ENCODE data around the gene SLC4A5.

DNA sequence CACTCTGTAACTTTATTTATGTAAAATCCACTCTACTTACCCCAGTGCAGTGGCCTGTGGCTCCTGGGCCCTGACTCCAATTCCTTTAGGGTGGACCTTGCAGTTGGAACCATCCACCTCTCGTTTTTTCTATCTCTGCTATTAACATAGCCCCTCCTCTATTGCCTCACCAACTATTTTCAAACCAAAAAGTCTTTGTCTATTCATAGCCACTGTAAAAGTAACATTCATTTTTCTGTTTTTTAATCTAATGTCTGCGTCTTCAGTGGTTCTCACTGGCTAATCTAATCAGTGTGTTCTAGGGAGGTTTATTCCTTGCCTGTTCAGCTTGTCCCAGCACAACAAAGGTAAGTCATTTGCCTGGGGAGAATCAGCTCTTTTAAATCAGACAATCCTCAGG lies at the start of gene SLC4A5:
- TF ChIP-seq POLR2A (IDR thresholded peaks at IDR 0.05; ENCODE audit: low read length) (no peak), HOXB13 (CRISPR knock-in tag; IDR thresholded peaks at IDR 0.05; ENCODE audit: low read depth) (no peak), HDAC2 (IDR thresholded peaks at IDR 0.05) (no peak), EP300 (IDR thresholded peaks at IDR 0.05) (no peak), RCOR1 (IDR thresholded peaks at IDR 0.05; ENCODE audit: low read depth, low read length) (no peak), RAD21 (conservative IDR thresholded peaks at IDR 0.05 in 1 of 2, IDR thresholded peaks at IDR 0.05 in 1 of 2) (no peak), CBX8 (IDR thresholded peaks at IDR 0.05) (no peak), POLR2AphosphoS2 (conservative IDR thresholded peaks at IDR 0.05; ENCODE audit: low read length) (no peak), HOXA7 (CRISPR knock-in tag; IDR thresholded peaks at IDR 0.05) (no peak)
- TF ChIP-seq, protein P1, sequence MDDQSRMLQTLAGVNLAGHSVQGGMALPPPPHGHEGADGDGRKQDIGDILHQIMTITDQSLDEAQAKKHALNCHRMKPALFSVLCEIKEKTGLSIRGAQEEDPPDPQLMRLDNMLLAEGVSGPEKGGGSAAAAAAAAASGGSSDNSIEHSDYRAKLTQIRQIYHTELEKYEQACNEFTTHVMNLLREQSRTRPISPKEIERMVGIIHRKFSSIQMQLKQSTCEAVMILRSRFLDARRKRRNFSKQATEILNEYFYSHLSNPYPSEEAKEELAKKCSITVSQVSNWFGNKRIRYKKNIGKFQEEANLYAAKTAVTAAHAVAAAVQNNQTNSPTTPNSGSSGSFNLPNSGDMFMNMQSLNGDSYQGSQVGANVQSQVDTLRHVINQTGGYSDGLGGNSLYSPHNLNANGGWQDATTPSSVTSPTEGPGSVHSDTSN (IDR thresholded peaks at IDR 0.05): no peak
- TF ChIP-seq, protein P2, sequence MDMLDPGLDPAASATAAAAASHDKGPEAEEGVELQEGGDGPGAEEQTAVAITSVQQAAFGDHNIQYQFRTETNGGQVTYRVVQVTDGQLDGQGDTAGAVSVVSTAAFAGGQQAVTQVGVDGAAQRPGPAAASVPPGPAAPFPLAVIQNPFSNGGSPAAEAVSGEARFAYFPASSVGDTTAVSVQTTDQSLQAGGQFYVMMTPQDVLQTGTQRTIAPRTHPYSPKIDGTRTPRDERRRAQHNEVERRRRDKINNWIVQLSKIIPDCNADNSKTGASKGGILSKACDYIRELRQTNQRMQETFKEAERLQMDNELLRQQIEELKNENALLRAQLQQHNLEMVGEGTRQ (IDR thresholded peaks at IDR 0.05): no peak
- TF ChIP-seq, protein P3, sequence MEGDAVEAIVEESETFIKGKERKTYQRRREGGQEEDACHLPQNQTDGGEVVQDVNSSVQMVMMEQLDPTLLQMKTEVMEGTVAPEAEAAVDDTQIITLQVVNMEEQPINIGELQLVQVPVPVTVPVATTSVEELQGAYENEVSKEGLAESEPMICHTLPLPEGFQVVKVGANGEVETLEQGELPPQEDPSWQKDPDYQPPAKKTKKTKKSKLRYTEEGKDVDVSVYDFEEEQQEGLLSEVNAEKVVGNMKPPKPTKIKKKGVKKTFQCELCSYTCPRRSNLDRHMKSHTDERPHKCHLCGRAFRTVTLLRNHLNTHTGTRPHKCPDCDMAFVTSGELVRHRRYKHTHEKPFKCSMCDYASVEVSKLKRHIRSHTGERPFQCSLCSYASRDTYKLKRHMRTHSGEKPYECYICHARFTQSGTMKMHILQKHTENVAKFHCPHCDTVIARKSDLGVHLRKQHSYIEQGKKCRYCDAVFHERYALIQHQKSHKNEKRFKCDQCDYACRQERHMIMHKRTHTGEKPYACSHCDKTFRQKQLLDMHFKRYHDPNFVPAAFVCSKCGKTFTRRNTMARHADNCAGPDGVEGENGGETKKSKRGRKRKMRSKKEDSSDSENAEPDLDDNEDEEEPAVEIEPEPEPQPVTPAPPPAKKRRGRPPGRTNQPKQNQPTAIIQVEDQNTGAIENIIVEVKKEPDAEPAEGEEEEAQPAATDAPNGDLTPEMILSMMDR (IDR thresholded peaks at IDR 0.05): no peak

All from A549 (cell line).